UCSD-AML1 (cell line): ENCODE measurements around the gene SLC19A1.

Experiments used
- DNase-seq: peaks from one replicate; lab custom pipeline; 2025; ENCODE audit not compliant: unreplicated experiment; lab: John Stamatoyannopoulos, UW

Gene SLC19A1

DNA sequence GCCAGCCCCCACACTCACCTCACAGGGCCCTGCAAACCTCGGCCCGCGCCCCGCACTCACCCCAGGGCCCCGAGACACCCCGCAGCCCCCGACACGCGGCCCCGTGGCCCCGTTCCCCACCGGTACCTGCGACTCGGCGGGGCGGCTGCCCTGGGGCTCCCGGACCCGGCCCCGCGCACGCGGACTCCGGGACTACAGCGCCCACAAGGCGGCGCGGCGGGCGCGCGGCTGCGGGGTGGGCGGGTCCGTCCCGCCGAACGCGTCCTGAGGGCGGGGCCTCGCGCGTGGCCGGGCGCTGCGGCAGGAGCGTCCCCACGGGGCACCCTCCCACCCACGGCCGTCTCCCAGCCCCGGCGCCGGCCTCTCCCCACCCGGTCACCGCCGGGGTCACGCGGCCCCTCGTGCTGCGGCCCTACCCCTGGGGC, at the start of gene SLC19A1:
Gene SLC19A1 (minus strand): TSS at position 199 of the 425 bp plus-strand sequence. CDS start 4,481 bp downstream, outside the sequence.
- DNase-seq, result peak; percentile 82

DNA sequence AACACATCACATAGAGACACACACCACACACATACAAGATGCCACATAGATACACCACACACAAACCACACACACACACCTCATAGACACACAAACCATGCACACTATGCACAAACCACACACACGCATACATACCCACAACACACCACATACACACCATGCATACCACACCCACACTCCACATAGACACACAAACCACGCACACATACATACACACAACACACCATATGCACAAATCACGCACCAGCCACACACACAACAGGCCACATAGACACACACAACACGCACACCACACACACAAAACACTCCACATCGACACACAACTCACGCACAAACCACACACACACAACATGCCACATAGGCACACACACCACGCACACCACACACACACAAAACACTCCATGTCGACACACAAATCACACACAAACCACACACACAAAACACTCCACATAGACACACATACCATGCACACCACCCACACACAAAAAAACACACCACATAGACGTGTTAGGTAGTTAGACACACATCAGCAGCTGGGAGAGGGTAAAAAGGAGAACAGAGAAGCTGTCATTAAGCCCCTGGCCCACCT, 49.5 kb upstream of the SLC19A1 start:
- no peak for DNase-seq

DNA sequence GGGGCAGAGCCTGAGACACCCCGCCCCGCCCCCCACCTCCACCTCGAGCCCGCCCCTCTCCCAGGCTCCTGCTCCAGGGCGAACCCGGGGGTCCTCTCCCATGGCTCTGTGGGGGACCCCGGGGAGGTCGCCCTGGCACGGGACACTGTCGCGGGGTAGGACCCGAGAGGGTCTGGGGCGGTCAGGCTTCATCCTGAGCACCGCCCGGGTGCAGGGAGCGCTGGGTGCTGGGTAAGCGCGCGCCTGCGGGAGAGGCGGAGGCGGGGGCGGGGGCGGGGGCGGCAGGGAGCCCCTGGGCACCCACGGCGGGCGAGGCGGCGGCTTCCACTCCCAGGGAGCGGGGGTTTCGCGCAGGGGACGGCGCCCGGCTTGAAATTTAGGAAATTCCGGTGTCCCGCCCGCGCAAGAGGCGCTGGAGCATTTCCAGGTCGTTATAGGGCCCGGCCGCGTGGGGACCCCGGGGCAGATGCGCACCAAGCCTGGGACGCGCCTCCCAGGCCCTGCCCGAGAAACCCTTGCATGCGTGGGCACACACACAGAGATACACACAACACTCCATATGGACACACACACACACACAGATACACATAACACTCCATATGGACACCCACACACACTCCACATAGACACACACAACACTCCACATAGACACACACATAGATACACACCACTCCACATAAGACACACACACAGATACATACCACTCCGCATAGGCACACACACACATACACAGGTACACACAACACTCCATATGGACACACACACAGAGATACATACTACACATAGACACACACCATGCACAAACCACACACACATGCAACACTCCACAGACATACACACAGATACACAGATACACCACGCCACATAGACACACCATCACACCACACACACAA, 48.7 kb upstream of the SLC19A1 start:
- no peak for DNase-seq

DNA sequence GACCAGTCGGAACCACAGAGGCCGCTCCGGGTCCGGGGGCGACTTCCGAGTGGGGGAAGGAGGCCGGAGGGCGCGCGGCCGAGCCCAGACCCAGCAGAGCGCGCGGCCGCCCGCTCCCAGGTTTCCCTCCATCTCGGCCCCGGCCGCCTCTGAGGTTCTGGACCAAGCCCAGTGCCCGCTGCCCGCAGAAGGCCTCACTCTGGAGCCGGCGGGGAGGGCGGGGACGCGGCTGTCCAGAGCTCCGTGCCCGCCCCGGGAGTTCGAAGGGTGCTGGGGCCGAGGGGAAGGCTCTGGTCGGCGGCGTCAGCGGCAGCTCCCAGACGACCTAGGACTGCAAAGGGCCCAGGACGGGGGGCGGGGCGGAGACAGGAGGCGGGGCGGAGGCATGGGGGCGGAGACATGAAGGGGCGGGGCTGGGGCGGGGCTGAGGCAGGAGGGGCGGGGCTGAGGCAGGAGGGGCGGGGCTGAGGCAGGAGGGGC, 48.0 kb upstream of the SLC19A1 start:
- DNase-seq, result no peak

DNA sequence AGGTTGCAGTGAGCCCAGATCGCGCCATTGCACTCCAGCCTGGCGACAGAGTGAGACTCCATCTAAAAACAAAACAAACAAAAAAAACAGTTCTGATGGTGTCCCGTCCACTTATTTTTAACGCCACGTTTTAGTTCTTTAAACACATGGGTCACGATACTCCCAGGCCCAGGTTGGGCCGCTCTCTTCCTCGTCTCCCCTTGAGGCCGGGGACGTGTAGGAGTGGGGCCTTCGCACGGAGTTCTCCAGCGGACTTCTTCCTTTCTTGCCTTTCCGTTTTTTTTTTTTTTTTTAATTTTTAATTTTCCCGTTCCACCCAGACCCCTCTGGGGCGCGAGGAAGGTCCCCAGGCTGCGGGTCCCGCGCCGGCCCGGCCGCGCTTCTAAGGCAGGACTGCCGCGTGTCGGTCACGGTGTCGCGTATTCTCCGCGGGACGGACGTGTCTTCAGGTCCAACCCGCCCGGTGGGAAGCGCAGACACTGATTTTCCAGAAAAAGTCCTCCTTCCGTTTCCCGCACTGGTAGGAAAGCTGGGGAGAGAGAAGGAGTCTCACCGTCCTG, 47.5 kb upstream of the SLC19A1 start:
- no peak for DNase-seq

DNA sequence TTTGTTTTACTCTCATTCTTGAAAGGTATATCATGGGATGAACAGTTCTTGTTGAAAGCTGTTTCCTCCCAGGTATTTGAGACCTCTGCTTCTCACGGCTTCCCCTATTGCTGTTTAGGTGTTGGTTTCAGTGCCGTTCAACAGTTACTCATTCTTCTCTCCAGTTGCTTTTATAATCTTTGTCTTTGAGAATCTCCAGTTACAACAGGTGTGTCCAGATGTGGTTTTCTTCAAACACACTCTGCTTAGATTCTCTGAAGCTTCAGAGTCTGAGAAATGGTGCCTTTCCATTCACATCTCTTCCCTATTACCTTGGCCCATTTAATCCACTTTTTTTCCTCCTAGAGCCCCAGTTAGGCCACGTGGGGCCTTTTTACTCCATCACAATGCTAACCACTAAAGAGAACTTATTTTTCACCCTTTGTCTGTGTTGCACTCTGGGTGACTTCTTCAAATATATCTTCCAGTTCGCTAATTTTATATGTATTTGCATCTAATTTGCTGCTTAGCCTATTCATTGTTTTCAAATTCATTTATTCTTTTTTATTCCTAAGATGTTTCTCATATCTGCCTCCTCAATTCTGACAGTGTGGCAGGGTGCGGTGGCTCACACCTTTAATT, 46.7 kb upstream of the SLC19A1 start:
- DNase-seq, result no peak

DNA sequence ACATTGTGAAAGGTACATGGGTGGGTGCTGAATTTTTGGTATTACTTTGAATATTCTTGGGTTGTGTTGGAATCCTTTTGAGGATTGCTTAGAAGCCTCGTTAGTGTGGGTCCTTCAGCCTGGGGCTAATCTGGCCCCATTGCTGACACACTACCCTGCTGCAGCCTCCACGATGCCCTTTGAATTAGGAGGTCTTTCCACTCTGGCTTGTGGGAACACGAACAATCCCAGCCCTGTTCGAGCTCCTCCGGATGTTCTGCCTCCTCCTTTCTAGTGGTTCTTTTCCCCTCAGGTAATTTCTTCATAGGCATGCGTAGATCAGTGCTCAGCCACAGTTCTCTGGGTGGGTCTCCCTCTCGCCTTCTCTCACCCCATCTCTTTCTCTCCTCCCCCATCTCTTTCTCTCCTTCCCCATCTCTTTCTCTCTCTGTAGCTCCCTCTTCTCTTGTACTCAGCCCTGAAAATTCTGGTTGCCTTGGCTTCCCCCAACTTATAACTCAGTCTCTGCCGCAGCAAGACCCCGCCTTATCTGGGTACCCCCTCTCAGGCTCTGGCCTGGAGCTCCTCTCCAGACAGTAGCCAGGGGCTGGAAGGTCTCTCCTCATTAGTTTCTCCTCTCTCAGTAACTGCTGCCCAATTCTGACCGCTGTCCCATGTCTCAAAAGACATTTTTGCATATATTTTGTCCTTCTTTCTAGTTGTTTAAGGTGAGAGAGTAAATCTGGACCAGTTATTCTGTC, 46.0 kb upstream of the SLC19A1 start:
- no peak for DNase-seq

DNA sequence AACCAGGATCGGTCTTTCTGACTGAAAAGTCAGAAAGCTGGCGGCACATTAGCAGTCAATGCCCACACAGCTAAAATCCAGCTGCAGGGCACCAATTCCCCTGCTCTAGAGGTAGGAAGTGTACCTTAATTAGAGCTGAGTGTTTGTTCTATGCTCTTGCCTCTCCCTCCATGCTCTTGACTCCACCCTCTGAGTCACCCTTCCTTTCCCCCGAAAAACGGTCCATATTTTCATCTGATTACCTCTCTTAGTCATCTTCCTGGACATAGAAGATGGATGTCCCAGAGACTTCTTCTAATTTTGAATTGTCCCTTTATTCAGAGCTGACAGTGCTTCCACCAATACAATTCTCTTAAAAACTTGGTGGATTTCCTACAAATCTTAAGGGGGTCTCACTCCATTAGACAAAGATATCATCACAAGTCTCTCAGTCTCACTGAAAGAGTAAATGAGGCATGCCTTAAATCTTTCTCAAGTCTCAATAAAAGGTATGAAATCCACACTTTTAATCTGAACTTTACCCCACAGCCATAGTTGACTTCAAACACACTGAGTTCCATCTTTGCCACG, 44.1 kb upstream of the SLC19A1 start:
- no peak for DNase-seq

DNA sequence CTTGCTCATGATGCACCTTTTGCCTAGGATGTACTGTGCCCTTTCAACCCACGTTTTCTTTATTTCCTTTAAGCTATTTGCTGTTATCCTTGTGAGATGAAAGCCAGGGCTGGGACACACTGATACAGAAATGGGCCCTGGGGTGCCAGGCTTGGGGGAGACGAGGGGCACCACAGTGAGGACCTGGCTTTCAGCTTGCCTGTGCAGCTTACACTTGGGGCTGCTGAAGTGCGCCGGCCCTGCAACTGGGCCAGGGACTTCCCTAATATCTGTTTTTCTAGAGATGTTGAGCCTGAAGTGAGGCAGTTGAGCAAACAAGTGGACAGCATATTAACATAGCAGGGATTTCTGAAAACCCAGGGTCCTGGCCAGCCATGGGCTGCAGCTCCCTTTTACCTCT, 42.5 kb upstream of the SLC19A1 start:
- DNase-seq, result no peak

DNA sequence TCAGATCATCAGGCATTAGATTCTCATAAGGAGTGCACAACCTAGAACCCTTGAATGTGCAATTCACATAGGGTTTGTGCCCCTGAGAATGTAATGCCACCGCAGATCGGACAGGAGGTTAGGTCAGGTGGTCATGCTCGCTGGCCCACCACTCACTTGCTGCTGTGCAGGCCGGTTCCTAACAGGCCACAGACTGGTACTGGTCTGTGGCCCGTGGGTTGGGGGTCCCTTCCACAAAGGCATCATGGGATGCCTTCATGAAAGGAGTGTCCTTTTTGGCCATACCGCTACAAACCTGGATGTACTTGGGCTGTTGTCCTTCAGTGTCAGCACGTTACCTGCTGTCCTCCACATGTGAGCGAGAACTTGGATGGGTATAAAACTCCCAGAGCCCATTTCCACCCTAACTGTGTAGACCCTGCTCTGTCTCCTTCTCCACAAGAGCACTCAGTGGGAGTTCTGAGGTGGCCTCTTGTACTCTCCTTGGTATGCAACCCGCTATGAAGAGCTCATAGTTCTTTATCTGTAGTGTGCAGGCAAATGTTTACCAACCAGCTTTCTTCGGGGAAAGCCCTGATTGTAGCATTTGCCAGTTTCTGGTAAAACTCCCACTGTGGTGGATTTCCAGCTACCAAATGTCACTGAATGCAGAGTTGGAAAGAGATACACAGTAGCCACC, 41.7 kb upstream of the SLC19A1 start:
- no peak for DNase-seq

DNA sequence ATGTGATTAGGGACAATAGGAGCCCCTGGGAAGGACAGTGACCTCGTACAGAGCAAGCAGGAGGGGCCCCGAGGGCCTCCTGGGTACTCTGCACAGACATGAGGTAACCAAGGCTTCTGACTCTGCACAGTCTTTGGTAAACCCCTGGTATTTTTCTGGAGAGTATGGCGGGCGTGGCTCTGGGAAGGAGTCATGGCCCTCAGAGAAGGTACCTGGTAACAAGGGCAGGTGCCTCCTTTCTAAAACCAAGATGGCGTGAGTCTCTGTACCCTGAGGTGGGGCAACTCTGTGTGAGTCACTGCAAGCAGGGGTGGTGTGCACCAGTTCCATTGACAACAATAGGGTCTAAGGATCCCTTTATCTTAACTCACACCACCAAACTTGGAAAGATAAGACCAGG, 39.9 kb upstream of the SLC19A1 start:
- no peak for DNase-seq

DNA sequence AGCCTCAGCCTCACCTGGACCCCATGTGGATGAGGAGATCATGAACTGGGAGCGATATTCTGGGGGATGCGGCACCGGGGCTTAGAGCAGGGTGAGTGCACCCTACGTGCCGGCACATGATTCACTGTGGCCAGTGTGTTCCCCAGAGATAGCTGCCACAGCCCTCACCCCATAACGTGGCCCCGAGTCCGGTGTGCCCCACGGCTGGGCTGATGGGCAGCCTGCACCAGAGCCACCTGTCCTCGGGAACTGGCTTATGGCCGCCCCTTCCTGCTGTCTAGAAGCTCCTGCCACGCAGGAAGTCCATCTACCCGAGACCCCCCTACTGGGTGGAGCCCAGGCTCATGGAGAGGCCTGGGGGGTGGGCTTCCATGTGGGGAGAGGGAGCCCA, 39.1 kb upstream of the SLC19A1 start:
- DNase-seq, result no peak

DNA sequence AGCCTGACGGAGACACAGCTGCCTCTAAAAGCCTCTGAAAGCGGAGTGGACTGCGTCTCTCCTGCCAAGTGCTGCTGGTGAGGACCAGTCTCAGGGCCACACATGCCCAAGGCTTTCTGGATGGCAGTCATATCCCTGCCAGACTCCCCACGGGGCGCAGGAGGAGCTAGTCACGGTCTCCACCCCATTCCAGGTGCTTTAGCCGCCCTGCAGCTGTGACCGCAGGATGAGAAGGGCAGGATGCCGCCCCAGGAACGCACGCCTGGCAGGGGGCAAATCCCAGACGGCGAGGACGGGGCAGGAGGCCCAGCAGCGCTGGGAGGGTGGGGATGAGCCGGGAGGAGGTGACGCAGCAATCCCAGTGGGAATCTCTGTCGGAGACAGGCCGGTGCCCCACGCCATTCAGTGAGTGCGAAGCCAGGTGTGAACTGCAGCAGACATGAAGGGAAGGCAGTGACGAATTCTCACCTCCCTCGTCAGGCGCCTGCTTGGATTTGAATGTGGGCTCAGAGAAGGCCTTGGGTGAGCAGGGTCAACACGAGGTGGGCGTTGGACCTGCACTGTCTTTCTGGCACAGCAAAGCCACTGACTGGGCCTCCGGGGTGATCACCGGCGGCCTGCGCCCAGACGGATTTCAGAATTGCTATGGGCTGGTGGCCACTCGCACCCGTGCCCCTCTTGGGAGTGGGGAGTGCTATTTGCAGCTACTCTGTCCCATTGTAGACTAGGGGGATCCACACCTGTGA, 38.5 kb upstream of the SLC19A1 start:
- no peak for DNase-seq

DNA sequence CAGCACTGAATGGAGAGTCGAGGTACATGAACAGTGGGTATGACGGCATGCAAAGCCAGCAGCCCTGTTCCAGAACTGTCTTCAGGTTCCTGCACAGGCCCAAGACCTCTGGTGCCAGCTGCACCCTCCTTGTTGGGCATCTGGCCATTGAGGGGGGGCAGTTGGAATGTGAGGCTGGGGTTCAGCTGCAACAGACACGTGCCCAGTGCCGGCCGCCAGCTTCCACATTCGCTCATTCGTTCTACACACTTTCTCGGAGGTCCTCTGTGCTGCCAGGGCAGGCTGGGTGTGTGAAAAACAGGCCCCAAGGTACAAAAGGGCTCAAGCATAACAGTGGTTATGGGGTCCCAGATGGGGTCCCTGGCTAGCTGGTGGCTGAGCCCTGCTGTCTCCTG, 37.9 kb upstream of the SLC19A1 start:
- no peak for DNase-seq

DNA sequence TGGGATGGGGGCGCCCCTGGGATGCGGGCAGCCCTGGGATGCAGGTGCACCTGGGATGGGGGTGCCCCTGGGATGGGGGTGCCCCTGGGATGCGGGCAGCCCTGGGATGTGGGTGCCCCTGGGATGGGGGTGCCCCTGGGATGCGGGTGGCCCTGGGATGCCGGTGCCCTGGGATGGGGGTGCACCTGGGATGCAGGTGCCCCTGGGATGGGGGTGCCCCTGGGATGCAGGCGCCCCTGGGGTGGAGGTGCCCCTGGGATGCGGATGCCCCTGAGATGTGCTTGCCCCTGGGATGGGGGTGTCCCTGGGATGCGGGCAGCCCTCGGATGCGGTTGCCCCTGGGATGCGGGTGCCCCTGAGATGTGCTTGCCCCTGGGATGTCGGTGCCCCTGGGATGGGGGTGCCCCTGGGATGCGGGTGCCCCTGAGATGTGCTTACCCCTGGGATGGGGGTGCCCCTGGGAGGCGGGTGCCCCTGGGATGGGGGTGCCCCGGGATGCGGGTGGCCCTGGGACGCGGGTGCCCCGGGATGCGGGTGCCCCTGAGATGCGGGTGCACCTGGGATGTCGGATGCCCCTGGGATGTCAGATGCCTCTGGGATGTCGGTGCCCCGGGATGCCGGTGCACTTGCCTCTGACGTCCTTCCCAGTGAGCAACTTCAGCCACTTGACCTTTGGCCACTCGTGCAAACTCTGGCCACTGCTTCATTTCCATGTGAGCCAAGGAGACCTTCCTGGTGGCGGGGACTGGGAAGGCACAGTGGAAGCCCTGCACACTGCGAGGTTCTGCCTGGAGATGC, 37.3 kb upstream of the SLC19A1 start:
- no peak for DNase-seq

DNA sequence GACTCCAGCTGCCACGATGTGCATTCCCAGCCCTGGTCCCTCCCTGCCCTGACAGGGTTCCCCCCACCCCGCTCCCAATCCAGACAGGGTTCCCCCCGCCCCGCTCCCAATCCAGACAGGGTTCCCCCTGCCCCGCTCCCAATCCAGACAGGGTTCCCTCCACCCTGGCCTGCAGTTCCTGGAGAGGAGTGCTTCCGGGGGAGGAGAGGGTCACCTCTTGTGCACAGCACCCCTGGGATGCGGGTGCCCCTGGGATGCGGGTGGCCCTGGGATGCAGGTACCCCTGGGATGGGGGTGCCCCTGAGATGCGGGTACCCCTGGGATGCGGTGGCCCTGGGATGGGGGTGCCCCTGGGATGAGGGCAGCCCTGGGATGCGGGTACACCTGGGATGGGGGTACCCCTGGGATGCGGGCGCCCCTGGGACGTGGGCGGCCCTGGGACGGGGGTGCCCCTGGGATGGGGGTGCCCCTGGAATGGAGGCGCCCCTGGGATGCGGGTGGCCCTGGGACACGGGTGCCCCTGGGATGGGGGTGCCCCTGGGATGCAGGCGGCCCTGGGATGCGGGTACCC, 36.7 kb upstream of the SLC19A1 start:
- DNase-seq, result no peak

DNA sequence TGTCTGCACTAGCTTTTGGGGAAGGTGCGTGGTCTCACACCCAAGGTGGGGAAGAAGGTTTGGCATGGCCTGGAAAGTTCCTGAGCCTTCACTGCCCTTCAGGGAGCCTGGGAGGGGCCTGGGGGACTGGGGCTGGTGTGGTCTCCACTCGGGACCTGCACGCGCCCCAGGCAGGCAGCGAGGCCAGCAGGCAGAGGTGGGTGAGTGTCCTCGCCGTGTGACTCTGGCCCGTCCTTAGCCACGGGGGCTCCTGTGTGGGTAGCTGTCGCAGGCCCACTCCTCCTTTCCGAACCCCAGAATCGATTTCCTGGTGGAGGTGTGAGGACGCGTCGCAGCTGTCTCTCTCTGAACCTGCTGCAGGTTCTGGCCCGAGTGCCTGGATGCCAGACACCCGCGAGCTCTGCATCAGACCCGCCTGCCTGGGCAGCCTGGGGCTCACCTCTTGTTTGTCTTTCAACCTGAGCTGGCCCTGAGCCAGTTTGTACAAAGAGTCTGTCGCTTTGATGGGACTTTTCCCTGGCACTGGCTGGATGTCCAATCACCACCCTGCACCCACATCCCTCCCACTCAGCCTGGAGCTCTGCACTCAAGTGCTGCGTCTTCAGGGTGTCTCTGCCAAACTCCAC, 36.0 kb upstream of the SLC19A1 start:
- no peak for DNase-seq

DNA sequence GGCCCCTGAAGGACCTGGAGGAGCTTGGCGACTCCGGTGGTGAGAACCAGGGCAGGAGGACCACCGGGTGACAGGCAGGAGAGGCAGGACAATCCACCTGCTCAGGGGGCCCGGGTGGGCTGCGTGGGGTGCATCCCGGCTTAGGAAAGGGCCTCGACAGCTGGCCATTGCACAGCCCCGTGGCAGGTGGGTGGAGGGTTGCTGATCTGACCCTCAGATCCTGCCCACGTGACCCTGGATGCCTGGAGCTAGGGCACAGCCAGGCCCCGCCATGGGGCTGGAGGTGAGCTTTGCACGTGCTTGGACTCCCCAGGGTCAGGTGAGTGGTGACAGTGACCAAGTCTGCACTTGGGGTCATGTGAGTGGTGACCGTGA, 35.5 kb upstream of the SLC19A1 start:
- DNase-seq, result no peak
